ENCODE data around the gene CHCHD10.

GRCh38 chr22:23767303-23767672 lies 484 bp downstream of the CHCHD10 start:
- TF ChIP-seq CTCF (IDR thresholded peaks at IDR 0.05) (no peak), POLR2A (IDR thresholded peaks at IDR 0.05) (no peak)

Measured in right lobe of liver (tissue), 4 donors.